GM23338 (cell line): ENCODE data around the gene MAP2K3. TPM values are rescaled to one million over a fixed set of nuclear protein-coding genes. Genes with fewer than 3 reads are reported as not detected.

ENCODE experiments used
- ATAC-seq: fragments of 200-7000 bp; cut with Tn5 transposase; 3 replicates; pipeline ENCODE4 v1.9.1; 2020
- DNase-seq: peaks from one replicate; pipeline ENCODE4 v3.0.0-alpha.2; 2015; ENCODE audit warnings: low spot score
- H2AFZ ChIP-seq: fragments of 200-600 bp; sonication (generic); 2 replicates; pipeline ENCODE4 v1.8.0; 2016; ENCODE audit warnings: antibody characterized with exemption, mild to moderate bottlenecking, moderate library complexity
- H3F3A ChIP-seq: fragments of 200-600 bp; sonication (generic); replicated peaks from 2 replicates; pipeline ENCODE4 v1.8.0; 2017; ENCODE audit warnings: antibody characterized with exemption, mixed run types, low read depth
- H3K27ac ChIP-seq: fragments of 200-600 bp; sonication (generic); 2 replicates; pipeline ENCODE4 v1.6.1; 2016; ENCODE audit warnings: low read depth
- H3K27me3 ChIP-seq: fragments of 200-600 bp; sonication (generic); 2 replicates; pipeline ENCODE4 v1.8.0; 2016; ENCODE audit warnings: mild to moderate bottlenecking, mixed run types, moderate library complexity; ENCODE audit not compliant: insufficient read depth
- H3K36me3 ChIP-seq: fragments of 200-600 bp; sonication (generic); 2 replicates; pipeline ENCODE4 v1.8.0; 2016; ENCODE audit warnings: mild to moderate bottlenecking; ENCODE audit not compliant: insufficient read depth
- H3K4me1 ChIP-seq: fragments of 200-600 bp; sonication (generic); 2 replicates; pipeline ENCODE4 v1.8.0; 2016; ENCODE audit warnings: mild to moderate bottlenecking, moderate library complexity; ENCODE audit not compliant: insufficient read depth
- H3K4me2 ChIP-seq: fragments of 200-600 bp; sonication (generic); 2 replicates; pipeline ENCODE4 v1.7.1; 2017; ENCODE audit warnings: mixed run types
- H3K4me3 ChIP-seq: fragments of 200-600 bp; sonication (generic); 2 replicates; pipeline ENCODE4 v1.6.1; 2016; ENCODE audit warnings: mixed run types
- H3K79me2 ChIP-seq: fragments of 200-600 bp; sonication (generic); replicated peaks from 2 replicates; pipeline ENCODE4 v1.8.0; 2017; ENCODE audit warnings: mild to moderate bottlenecking; ENCODE audit not compliant: insufficient read depth
- H3K9me2 ChIP-seq: fragments of 200-600 bp; sonication (generic); 2 replicates; pipeline ENCODE4 v1.8.0; 2017; ENCODE audit not compliant: insufficient read depth
- H4K20me1 ChIP-seq: fragments of 200-600 bp; sonication (generic); replicated peaks from 2 replicates; pipeline ENCODE4 v1.8.0; 2017; ENCODE audit warnings: mild to moderate bottlenecking; ENCODE audit not compliant: insufficient read depth
- H3K27ac Mint-ChIP-seq: 2 replicates; pipeline ENCODE4 v1.8.0; 2020; ENCODE audit warnings: inconsistent platforms, mild to moderate bottlenecking, moderate library complexity, mixed read lengths
- H3K27me3 Mint-ChIP-seq: 3 replicates; pipeline ENCODE4 v1.8.0; 2022; ENCODE audit warnings: low read depth, mild to moderate bottlenecking, moderate library complexity, mixed read lengths, inconsistent platforms; ENCODE audit not compliant: insufficient read depth, poor library complexity
- H3K36me3 Mint-ChIP-seq: 3 replicates; pipeline ENCODE4 v1.8.0; 2021; ENCODE audit warnings: low read depth, mild to moderate bottlenecking, inconsistent platforms, moderate library complexity, mixed read lengths
- H3K4me1 Mint-ChIP-seq: 3 replicates; pipeline ENCODE4 v1.8.0; 2020; ENCODE audit warnings: mild to moderate bottlenecking, inconsistent platforms, mixed read lengths
- H3K4me3 Mint-ChIP-seq: 3 replicates; pipeline ENCODE4 v1.8.0; 2021; ENCODE audit warnings: moderate library complexity, mild to moderate bottlenecking, inconsistent platforms, mixed read lengths
- H3K9me3 Mint-ChIP-seq: 3 replicates; pipeline ENCODE4 v1.8.0; 2020; ENCODE audit warnings: moderate library complexity, mild to moderate bottlenecking, inconsistent platforms, mixed read lengths
- CREB1 ChIP-seq: fragments of 250-450 bp; sonication (Bioruptor Pico); IDR thresholded peaks from 2 replicates; pipeline ENCODE4 v1.5.0; 2020; ENCODE audit warnings: low read depth, mild to moderate bottlenecking, moderate library complexity
- CTCF ChIP-seq, 2 experiments: fragments of 200-600 bp in 1 of 2; sonication (generic) in 1 of 2; conservative IDR thresholded peaks; 2 replicates each; pipeline versions ENCODE4 v1.5.1 to v1.6.1; 2016 to 2017; ENCODE audit warnings: antibody characterized with exemption in 2 of 2, low read depth in 2 of 2, mild to moderate bottlenecking in 2 of 2, moderate library complexity in 1 of 2
- EZH2 ChIP-seq: fragments of 200-600 bp; sonication (generic); IDR thresholded peaks from one replicate; pipeline ENCODE4 v1.8.0; 2017; ENCODE audit warnings: antibody characterized with exemption, mild to moderate bottlenecking, low read depth; ENCODE audit not compliant: unreplicated experiment
- EZH2phosphoT487 ChIP-seq: fragments of 200-600 bp; sonication (generic); IDR thresholded peaks from one replicate; pipeline ENCODE4 v1.8.1; 2018; ENCODE audit warnings: antibody characterized with exemption; ENCODE audit not compliant: unreplicated experiment
- JUNB ChIP-seq: IDR thresholded peaks from one replicate; pipeline ENCODE4 v1.6.1; 2016; ENCODE audit warnings: antibody characterized with exemption; ENCODE audit not compliant: unreplicated experiment
- NANOG ChIP-seq: IDR thresholded peaks from 2 replicates; pipeline ENCODE4 v1.6.1; 2016; ENCODE audit warnings: antibody characterized with exemption, borderline replicate concordance
- POLR2AphosphoS5 ChIP-seq: IDR thresholded peaks from 2 replicates; pipeline ENCODE4 v1.6.1; 2016; ENCODE audit warnings: antibody characterized with exemption, low read depth
- REST ChIP-seq: IDR thresholded peaks from one replicate; pipeline ENCODE4 v1.6.1; 2018; ENCODE audit warnings: antibody characterized with exemption; ENCODE audit not compliant: unreplicated experiment
- STAT1 ChIP-seq: IDR thresholded peaks from one replicate; pipeline ENCODE4 v1.6.1; 2016; ENCODE audit warnings: antibody characterized with exemption; ENCODE audit not compliant: unreplicated experiment
- ZNF114 ChIP-seq: fragments of 250-450 bp; sonication (Bioruptor Pico); IDR thresholded peaks from 2 replicates; pipeline ENCODE4 v1.5.0; 2020; ENCODE audit warnings: mild to moderate bottlenecking, moderate library complexity
- ZNF331 ChIP-seq: fragments of 250-450 bp; sonication (Bioruptor Pico); IDR thresholded peaks from 2 replicates; pipeline ENCODE4 v1.5.0; 2020; ENCODE audit warnings: low read depth, mild to moderate bottlenecking, moderate library complexity
- ZNF462 ChIP-seq: fragments of 250-450 bp; sonication (Bioruptor Pico); IDR thresholded peaks from 2 replicates; pipeline ENCODE4 v1.5.0; 2020; ENCODE audit warnings: mild to moderate bottlenecking, moderate library complexity
- polyA plus RNA-seq: library from polyadenylated mRNA; unstranded; fragments of >200 nt; fragmentation: Nextera tagmentation; extraction: Ambion mirVana; gene quantifications from 2 replicates; pipeline ENCODE4 v1.2.1, GENCODE V29; 2016
- total RNA-seq: library from RNA; depleted of rRNA; stranded (reverse); fragments of >200 nt; shearing (Covaris generic); gene quantifications from 2 replicates; pipeline ENCODE4 v1.2.3, GENCODE V29; 2014
- TF ChIP-seq, protein P1 (sequence below): IDR thresholded peaks from 2 replicates; pipeline ENCODE4 v1.6.1; 2016; ENCODE audit warnings: antibody characterized with exemption

Gene MAP2K3
- total and polyA plus RNA-seq, 2 experiments from 2014 or later = 28.5 to 31.7 TPM

- no peaks in the 10 kb centered on the region for H3K9me2 ChIP-seq
- no peak for TF ChIP-seq NANOG
- TF ChIP-seq EZH2phosphoT487 = no peak
- no peak for TF ChIP-seq ZNF331
- no peak for TF ChIP-seq ZNF114 (CRISPR knock-in tag)
- no peak for TF ChIP-seq POLR2AphosphoS5
- TF ChIP-seq JUNB = no peak
- TF ChIP-seq ZNF462 (CRISPR knock-in tag) = no peak
- TF ChIP-seq, protein P1, sequence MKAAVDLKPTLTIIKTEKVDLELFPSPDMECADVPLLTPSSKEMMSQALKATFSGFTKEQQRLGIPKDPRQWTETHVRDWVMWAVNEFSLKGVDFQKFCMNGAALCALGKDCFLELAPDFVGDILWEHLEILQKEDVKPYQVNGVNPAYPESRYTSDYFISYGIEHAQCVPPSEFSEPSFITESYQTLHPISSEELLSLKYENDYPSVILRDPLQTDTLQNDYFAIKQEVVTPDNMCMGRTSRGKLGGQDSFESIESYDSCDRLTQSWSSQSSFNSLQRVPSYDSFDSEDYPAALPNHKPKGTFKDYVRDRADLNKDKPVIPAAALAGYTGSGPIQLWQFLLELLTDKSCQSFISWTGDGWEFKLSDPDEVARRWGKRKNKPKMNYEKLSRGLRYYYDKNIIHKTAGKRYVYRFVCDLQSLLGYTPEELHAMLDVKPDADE = no peak
- no peak for TF ChIP-seq STAT1
- TF ChIP-seq CREB1 (CRISPR knock-in tag) = no peak
- TF ChIP-seq REST = no peak
- no peak for TF ChIP-seq CTCF (conservative IDR thresholded peaks at IDR 0.05; ENCODE audit: low read depth in 2 of 2)
- TF ChIP-seq EZH2 = no peak
- no peak overlapping the region for H2AFZ ChIP-seq
- ATAC-seq = no peak
- H3K4me3 ChIP-seq = no peak overlapping the region
- 0 out of 2 replicates have a peak, but pooled peaks cover 2% of the 10 kb centered on the region for H4K20me1 ChIP-seq
- no peak overlapping the region for H3K27ac ChIP-seq
- 0 out of 2 replicates have a peak, but pooled peaks cover 4% of the 10 kb centered on the region for H3K36me3 ChIP-seq
- no peaks in the 10 kb centered on the region for H3K79me2 ChIP-seq
- Mint-ChIP-seq H3K4me3 (no peak overlapping the region), H3K27ac (no peak overlapping the region), H3K36me3 (peaks cover 36% of the 10 kb centered on the region), H3K9me3 (peaks cover 70% of the 10 kb centered on the region), H3K27me3 (peaks cover 21% of the 10 kb centered on the region), H3K4me1 (peaks cover 3% of the 10 kb centered on the region; the same call in 1 of the 3 replicates)
- H3F3A ChIP-seq = no peaks in the 10 kb centered on the region
- H3K4me1 ChIP-seq = no peaks in the 10 kb centered on the region
- no peak for DNase-seq
- H3K4me2 ChIP-seq = no peak overlapping the region
- H3K27me3 ChIP-seq = no peaks in the 10 kb centered on the region
Observed at GRCh38 chr17:21301593-21302550, 17.4 kb downstream of the MAP2K3 start.
